ENCODE data around the gene GPATCH2.
"Not testable (repeated sequence)": the region's sequence is repeated elsewhere in the genome, so short reads cannot be mapped to it uniquely, and the experiment has no call there.

GPATCH2 gene

DNA sequence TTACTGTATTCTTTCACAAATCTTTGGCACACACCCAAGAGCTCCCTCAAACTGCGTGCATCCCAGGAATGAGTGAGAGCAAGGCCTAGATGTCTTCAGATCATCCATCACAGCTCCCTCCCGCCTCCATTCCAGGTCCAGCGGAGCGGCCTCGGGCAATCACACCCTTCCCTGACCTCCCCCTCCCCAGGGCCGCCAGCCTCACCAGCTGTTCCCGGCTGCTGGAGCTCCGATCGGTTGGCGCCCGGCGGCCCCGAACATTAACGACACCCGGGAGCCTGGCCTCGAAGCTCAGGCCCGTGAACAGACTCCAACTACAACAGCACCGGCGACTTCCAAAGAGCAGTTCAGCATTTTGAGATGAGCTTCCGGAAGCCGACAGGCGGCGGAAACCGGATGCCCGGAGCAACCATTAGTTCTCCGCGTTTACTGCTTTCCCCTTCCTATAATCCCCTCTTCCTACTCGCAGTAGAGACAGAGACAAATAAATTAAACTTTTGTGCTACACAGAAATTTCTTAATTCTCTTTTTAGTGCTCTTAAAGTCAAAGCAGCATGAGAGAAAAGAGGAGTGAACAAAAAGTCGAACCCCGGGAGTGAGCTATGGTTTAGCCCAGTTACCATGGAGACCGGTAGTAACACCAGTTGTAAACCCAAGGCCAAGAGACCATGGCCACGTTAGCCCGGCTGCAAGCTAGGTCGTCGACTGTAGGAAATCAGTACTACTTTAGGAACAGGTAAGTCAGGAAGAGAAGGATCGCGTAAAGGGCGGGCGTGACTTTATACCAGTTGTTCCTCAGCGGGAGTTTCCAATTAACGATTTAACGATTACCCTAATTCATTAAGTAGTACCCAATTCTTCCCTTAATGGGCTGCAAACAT, at the start of gene GPATCH2, which contains the start of gene SPATA17:
GPATCH2 (minus strand) TSS at position 380 of the 881 bp plus-strand sequence; CDS start at position 261, 119 bp downstream.
SPATA17 (plus strand) TSS at position 634 of the 881 bp plus-strand sequence; CDS start at position 669, 35 bp downstream.
- DNase-seq, result peak; percentile 78

DNA sequence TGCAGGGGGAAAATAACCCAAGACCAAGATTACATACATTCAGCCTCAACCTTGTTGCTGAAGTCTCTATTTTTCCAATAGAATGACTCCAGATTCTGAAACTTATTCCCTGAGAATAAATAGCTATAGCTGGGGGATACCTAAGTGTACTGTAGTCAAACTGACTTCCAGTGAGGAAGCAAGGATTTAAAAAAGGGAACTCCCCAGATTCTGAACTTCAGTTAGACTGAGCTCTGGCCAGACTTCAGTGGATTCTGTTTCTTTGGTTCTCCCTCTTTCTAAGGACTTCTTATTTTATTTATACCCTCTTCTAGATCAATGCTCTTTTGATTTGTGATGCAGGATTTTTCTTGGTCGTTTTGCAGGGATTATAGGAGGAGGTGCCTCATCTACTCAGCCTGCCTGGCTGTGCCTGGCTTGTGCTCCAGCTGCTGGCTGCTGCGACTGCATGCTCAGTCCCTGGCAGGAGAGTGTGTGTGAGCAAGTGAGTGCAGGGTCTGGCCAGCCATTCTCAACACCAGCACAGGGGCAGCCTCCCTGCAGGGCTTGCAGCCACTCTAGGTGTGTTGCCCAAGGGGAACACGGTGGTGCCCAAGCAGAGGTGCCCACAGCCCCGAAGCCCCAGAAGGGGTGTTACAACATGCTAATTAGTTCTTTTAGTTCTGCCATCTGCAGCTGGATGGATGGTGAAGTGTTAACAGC, 43.3 kb upstream of the GPATCH2 start:
- no peak for DNase-seq

- no peak for DNase-seq
Measured at GRCh38 chr1:217673387-217673786, 42.5 kb upstream of the GPATCH2 start.

DNA sequence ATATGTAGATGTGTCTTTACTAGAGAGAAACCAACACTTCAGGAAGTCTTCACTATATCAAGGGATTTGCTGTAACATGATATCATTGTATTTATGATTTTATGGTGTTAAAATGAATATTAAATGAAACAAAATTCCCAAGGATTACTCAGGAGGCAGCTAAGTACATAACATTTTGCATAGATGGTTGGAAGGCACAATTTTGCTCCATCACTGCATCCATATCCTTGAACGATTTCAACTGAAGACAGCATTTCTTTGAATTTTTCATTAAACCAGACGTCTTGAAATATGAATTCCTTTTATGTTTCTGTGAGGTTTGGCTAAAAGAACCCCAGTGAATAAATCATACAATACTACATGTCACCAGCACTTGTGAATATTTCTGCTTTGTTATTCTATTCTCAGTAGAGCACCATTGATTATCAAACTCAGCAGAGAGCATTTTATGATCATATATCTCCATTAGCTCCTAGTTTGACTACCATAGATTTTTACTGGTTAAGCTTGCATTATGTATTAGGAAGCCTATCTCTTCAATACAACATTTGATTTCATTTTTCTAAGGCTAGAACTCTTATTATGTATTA, 37.6 kb upstream of the GPATCH2 start:
- DNase-seq, result no peak

DNA sequence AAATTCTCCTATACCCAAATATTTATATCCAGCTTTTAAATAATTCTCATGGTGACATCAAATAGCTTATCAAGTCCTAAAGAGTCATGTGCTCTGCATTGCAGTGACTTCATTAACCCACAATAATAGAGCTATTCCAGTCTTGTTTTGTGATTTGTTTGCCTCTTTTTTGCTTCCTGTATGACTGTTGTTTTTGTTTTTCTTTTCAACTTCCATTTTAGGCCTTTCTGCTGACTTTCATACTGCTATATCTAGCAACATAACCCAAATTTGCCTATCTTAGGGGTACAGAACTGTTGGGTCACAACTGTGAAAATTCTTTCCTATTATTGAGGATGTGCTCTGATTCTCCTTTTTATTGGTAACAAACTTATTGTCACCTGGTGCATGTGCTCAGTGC, 30.5 kb upstream of the GPATCH2 start:
- DNase-seq, result no peak

DNA sequence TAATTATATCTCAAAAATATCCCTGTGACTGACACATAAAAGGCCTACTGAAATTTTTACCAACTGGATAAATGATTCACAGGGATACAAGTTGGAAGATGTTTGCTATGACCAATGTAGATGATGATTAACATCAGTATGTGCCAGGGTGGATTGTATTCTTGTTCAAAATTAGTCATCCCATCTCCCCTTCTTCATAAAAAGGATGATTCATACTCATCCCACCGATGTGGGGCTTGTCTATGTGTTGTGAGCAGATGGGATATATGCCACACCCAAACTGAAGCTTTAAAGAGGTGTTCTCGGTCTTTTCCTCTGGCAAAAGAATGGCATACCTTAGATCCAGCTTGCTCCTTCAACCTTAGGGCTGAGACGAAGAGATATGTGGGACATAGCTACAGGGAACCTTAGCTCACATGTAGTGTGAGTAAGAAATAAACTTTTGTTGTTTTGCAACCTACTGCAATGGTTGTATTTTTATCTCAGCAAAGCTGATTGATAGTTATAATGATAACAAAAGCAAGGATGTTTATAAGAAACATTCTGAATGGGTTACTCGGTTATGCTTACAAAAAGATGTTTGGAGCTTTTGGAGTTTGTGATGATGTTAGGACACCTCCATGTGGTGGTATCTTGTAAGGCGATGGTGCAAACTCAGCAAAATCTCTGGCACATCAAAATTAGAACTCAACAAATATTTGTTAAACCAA, 29.6 kb upstream of the GPATCH2 start:
- DNase-seq, result no peak

DNA sequence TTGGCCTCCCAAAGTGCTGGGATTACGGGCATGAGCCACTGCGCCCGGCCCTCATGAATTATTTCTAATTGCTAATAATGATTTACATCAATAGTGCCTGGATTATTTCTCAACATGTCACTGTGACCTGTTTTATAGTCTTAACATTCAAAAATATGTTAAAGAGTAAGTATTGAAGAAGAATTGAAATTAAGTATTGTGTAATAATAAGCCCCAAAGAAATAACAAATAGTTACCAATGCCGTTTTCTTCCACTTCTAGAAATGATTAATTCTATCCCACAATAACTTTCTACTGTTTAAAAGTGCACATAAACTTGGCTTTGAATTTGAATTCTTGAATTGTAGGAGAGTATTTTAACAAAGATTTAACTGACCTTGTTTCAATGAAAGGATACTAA, 19.8 kb upstream of the GPATCH2 start:
- no peak for DNase-seq

DNA sequence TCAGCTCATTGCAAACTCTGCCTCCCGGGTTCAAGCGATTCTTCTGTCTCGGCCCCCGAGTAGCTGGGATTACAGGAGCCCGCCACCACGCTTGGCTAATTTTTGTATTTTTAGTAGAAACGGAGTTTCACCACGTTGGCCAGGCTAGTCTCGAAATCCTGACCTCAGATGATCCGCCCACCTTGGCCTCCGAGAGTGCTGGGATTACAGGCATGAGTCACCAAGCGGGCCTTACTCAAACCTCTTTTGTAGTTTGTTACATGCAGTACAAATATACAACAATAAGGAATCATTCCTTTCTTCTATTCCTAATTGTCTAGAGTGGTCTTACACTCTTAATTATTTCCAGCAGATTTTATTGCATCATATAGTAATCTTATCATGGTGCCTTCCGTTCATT, 16.9 kb upstream of the GPATCH2 start:
- DNase-seq, result no peak

DNA sequence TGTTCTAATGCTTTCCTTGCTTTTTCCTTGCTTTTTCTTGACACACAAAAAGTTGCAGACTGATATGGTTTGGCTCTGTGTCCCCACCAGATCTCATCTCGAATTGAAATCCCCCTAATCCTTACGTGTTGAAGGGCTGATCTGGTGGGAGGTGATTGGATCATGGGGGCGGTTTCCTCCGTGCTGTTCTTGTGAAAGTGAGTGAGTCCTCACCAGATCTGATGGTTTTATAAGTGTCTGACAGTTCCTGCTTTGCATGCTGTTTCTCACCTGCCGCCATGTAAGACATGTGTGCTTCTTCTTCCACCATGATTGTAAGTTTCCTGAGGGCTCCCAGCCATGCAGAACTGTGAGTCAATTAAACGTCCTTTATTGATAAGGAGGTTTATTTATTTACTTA, 11.6 kb upstream of the GPATCH2 start:
- no peak for DNase-seq

DNA sequence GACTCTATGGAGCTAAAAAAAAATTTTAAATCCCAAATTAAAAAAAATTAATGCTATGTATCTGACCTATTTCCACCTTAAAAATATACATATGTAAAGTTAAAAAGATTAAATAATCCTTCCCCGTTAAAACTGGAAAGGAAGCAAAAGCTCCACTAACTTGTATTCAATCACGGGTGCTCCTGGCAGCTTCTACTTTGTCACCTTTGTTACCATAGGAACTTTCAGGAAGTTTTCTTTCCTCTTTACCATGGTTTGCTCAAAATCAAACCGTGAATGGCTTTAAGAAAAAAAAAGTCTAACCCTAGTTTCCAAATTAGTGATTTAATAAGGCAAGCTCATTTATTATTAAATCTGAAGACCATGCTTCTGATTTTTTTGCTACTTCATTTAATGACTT, 3.5 kb downstream of the GPATCH2 start:
- DNase-seq, result no peak

DNA sequence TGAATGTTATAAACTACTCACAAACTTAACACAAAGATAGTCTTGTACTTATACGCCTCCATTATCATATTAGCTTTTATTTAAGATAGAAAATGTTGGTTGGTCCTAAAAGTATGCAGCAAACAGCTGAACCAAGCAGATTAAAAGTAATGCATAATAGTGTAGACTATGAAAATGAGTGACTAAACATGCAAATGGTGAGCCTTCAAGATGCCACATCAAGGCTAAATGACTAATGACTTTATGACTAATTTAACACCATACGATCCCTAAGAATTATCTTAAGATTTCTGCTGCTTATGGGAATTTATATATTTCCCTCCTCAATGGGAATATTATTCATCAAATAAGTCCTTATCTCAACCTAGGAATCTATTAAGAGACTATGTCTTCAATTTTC, 4.6 kb downstream of the GPATCH2 start:
- DNase-seq, result no peak

GRCh38 chr1:217622042-217622441, 8.8 kb downstream of the GPATCH2 start:
- no peak for DNase-seq

DNA sequence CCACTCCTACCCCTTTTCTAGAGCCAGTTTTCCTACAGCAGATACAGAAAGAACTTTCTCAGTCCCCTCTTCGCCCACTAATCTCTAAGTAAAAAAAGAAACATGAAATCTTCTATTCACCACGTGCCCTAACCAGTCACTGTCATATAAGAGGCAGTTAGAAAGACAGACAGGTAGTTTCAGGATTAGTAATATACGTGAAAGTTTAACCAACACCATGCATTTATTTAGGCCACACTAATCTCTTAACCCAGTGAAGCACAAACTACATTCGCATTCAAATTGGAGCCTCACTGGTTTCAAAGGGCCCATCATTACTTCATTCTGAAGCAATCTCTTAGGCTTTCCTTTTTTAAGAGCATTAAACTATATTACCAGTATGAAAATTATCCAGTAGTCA, 10.1 kb downstream of the GPATCH2 start:
- no peak for DNase-seq

DNA sequence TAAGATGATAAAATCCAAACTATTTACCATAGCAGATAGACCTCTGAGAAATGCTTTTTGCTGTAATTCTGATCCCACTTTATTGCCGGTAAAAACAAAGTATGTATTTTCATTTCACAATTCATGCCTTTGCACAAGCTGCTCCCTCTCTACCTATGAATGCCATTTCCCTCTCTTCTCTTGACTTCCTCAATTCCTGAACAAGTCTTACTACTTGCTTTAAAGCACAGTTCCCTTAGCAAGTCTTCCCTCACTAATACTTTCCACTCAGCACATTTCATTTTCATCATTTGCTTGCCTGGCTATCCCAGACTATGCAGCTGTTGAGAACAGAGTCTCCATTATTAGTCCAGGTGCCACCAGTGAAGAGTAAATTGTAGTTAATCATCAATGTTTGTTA, 13.8 kb downstream of the GPATCH2 start:
- no peak for DNase-seq

DNA sequence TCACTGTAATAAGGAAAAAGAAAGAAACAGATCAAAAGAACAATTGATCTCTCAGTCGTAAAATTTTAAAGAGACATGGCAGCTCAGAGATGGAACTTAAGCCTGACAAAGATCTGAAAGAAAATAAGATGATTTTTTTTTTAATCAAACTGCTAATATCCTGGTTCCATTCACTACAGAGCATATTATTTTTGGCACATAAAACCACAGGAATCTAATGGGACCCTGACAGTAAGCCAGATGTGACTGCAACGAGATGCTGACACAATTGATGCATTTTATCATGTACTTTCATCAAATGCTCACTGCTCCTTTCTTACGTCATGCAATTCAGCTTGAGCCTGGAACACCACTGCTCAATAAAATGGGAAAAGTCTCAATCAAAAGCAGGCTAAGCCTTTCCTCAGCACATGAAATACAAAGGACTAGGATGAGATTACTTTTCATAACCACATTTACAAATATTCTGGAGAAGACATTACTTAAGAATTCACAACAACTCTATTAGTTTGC, 16.6 kb downstream of the GPATCH2 start:
- DNase-seq, result no peak

DNA sequence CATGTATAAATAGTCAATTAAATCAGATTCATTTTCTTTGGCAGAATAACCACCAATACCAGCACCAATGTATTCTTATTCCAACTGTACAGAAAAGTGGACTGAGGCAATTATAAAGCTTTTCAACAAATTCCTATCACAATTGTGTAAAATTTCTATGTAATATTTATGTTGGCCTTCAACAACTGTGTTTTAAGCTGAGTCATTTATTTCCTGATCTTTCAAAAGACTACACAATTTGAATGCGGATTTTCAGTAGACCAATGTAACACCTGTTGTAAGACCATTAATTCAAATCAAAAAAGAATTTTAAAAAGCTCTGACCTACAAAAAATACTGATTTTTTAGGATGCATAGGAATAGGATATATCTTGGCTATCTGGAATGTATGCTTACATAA, 25.5 kb downstream of the GPATCH2 start:
- DNase-seq, result no peak

DNA sequence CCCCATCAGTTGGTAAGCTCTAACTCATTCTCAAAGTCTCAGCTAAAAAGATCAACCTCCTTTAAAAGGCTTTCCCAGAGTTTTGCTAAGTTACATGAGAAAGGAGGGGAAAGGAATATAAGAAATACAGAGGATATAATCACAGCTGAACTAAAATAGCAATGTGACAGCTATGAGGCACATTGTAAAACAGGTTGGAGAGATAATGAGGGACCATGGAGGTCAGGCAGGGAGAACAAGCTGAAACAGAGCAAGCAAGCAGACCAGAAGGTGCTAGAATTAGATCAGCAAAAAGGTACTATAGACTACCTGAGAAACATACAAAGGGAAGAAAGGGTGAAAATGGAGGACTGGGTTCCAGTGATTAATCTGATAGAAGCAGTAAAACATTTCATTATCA, 28.5 kb downstream of the GPATCH2 start:
- no peak for DNase-seq

- DNase-seq, result no peak
Measured at GRCh38 chr1:217599154-217599553, 31.7 kb downstream of the GPATCH2 start.

- no peak for DNase-seq
Measured at GRCh38 chr1:217590598-217590997, 40.3 kb downstream of the GPATCH2 start.

- no peak for DNase-seq
Measured at GRCh38 chr1:217586586-217586985, 44.3 kb downstream of the GPATCH2 start.

DNA sequence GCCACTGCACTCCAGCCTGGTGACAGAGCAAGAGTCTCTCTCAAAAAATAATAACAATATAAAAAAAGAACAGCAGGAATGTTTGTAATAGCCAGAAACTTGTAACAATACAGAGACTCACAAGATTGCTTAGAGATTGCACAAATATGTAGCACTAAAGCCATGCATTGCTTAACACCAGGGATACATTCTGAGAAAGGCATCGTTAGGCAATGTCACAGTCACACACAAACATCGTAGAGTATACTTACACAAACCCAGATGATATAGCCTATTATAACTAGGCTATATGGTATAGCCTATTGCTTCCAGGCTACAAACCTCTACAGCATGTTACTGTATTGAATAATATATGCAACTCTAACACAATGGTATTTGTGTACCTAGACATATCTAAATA, 45.3 kb downstream of the GPATCH2 start:
- no peak for DNase-seq

- DNase-seq, result not testable (repeated sequence)
Measured at GRCh38 chr1:217584286-217584811, 46.5 kb downstream of the GPATCH2 start.

- no peak for DNase-seq
Measured at GRCh38 chr1:217577336-217577735, 53.6 kb downstream of the GPATCH2 start.

All from stimulated activated CD4-positive, alpha-beta T cell treated with anti-CD3 and anti-CD28 coated beads, Interleukin-4, amount 100 ng/mL, for 24 hours (primary cell).